HCT116 (cell line): ENCODE data around the gene SLC6A18.

Source experiments
- CEBPB ChIP-seq: IDR thresholded peaks from 2 replicates; pipeline ENCODE4 v1.6.1; 2012; ENCODE audit warnings: low read depth
- EGR1 ChIP-seq: IDR thresholded peaks from 2 replicates; pipeline ENCODE4 v1.6.1; 2012; ENCODE audit warnings: low read depth
- POLR2AphosphoS5 ChIP-seq: IDR thresholded peaks from 2 replicates; pipeline ENCODE4 v1.6.1; 2011; ENCODE audit warnings: mild to moderate bottlenecking, low read depth, low read length, moderate library complexity
- SP1 ChIP-seq: IDR thresholded peaks from 2 replicates; pipeline ENCODE4 v1.6.1; 2012; ENCODE audit warnings: low read depth
- TF ChIP-seq, protein P1 (sequence below), 3 experiments: fragments of 200-600 bp in 1 of 3; sonication (generic) in 1 of 3; IDR thresholded peaks in 2 of 3; conservative IDR thresholded peaks in 1 of 3; 2 replicates each; pipeline ENCODE4 v1.5.1; 2012 to 2017; ENCODE audit warnings: low read depth in 2 of 3, low read length in 2 of 3, antibody characterized with exemption in 1 of 3, borderline replicate concordance in 1 of 3, control low read depth in 1 of 3, mild to moderate bottlenecking in 1 of 3, mixed read lengths in 1 of 3, mixed run types in 1 of 3, moderate library complexity in 1 of 3; ENCODE audit not compliant: insufficient read depth in 1 of 3
- TF ChIP-seq, protein P2 (sequence below): IDR thresholded peaks from 2 replicates; pipeline ENCODE4 v1.6.1; 2011; ENCODE audit warnings: mild to moderate bottlenecking, low read length, moderate library complexity; ENCODE audit not compliant: insufficient replicate concordance; ENCODE audit errors: extremely low read depth
- TF ChIP-seq, protein P3 (sequence below): IDR thresholded peaks from 2 replicates; pipeline ENCODE4 v1.6.1; 2012; ENCODE audit warnings: low read depth
- TF ChIP-seq, protein P4 (sequence below): IDR thresholded peaks from 2 replicates; pipeline ENCODE4 v1.6.1; 2012

DNA sequence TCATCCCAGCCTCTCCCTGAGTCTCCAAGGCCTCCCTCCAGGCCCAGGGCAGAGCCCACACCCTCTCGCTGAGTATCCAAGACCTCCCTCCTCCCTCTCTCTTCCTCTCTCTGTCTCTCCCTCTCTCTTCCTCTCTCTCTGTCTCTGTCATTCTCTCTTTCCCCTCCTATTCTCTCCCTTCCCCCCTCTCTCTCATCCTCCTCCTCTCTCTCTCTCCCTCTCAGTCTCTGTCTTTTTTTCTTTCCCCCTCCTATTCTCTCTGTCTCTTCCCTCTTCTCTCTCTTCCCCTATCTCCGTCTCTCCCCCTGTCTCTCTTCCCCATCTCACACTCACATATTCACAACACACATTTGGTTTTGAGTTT, 15.7 kb upstream of the SLC6A18 start:
- TF ChIP-seq, protein P1, sequence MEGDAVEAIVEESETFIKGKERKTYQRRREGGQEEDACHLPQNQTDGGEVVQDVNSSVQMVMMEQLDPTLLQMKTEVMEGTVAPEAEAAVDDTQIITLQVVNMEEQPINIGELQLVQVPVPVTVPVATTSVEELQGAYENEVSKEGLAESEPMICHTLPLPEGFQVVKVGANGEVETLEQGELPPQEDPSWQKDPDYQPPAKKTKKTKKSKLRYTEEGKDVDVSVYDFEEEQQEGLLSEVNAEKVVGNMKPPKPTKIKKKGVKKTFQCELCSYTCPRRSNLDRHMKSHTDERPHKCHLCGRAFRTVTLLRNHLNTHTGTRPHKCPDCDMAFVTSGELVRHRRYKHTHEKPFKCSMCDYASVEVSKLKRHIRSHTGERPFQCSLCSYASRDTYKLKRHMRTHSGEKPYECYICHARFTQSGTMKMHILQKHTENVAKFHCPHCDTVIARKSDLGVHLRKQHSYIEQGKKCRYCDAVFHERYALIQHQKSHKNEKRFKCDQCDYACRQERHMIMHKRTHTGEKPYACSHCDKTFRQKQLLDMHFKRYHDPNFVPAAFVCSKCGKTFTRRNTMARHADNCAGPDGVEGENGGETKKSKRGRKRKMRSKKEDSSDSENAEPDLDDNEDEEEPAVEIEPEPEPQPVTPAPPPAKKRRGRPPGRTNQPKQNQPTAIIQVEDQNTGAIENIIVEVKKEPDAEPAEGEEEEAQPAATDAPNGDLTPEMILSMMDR (IDR thresholded peaks at IDR 0.05 in 2 of 3, conservative IDR thresholded peaks at IDR 0.05 in 1 of 3; ENCODE audit: borderline replicate concordance in 1 of 3, insufficient read depth in 1 of 3, low read depth in 2 of 3, low read length in 2 of 3): no peak
- no peak for TF ChIP-seq SP1
- TF ChIP-seq, protein P2, sequence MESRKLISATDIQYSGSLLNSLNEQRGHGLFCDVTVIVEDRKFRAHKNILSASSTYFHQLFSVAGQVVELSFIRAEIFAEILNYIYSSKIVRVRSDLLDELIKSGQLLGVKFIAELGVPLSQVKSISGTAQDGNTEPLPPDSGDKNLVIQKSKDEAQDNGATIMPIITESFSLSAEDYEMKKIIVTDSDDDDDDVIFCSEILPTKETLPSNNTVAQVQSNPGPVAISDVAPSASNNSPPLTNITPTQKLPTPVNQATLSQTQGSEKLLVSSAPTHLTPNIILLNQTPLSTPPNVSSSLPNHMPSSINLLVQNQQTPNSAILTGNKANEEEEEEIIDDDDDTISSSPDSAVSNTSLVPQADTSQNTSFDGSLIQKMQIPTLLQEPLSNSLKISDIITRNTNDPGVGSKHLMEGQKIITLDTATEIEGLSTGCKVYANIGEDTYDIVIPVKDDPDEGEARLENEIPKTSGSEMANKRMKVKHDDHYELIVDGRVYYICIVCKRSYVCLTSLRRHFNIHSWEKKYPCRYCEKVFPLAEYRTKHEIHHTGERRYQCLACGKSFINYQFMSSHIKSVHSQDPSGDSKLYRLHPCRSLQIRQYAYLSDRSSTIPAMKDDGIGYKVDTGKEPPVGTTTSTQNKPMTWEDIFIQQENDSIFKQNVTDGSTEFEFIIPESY: no peak
- TF ChIP-seq, protein P3, sequence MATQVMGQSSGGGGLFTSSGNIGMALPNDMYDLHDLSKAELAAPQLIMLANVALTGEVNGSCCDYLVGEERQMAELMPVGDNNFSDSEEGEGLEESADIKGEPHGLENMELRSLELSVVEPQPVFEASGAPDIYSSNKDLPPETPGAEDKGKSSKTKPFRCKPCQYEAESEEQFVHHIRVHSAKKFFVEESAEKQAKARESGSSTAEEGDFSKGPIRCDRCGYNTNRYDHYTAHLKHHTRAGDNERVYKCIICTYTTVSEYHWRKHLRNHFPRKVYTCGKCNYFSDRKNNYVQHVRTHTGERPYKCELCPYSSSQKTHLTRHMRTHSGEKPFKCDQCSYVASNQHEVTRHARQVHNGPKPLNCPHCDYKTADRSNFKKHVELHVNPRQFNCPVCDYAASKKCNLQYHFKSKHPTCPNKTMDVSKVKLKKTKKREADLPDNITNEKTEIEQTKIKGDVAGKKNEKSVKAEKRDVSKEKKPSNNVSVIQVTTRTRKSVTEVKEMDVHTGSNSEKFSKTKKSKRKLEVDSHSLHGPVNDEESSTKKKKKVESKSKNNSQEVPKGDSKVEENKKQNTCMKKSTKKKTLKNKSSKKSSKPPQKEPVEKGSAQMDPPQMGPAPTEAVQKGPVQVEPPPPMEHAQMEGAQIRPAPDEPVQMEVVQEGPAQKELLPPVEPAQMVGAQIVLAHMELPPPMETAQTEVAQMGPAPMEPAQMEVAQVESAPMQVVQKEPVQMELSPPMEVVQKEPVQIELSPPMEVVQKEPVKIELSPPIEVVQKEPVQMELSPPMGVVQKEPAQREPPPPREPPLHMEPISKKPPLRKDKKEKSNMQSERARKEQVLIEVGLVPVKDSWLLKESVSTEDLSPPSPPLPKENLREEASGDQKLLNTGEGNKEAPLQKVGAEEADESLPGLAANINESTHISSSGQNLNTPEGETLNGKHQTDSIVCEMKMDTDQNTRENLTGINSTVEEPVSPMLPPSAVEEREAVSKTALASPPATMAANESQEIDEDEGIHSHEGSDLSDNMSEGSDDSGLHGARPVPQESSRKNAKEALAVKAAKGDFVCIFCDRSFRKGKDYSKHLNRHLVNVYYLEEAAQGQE: no peak
- TF ChIP-seq CEBPB: no peak
- TF ChIP-seq, protein P4, sequence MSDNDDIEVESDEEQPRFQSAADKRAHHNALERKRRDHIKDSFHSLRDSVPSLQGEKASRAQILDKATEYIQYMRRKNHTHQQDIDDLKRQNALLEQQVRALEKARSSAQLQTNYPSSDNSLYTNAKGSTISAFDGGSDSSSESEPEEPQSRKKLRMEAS: no peak
- TF ChIP-seq EGR1: no peak
- no peak for TF ChIP-seq POLR2AphosphoS5
